H9 (cell line): ENCODE data around the gene IFT57. TPM values are rescaled to one million over a fixed set of nuclear protein-coding genes. Genes with fewer than 3 reads are reported as not detected.

Experiments used
- DNase-seq: peaks from one replicate; pipeline ENCODE4 v3.0.0-alpha.2; 2017
- H2AFZ ChIP-seq: one replicate; pipeline ENCODE4 v1.6.1; 2013; ENCODE audit warnings: mild to moderate bottlenecking, low read length, control low read depth, moderate library complexity
- H2AK5ac ChIP-seq: 2 replicates; pipeline ENCODE4 v1.6.1; 2013; ENCODE audit warnings: low read length, control low read depth, mixed read lengths; ENCODE audit not compliant: insufficient read length
- H2BK120ac ChIP-seq: one replicate; pipeline ENCODE4 v1.6.1; 2013; ENCODE audit warnings: low read depth, mild to moderate bottlenecking, low read length, control low read depth, inconsistent platforms; ENCODE audit not compliant: poor library complexity, severe bottlenecking
- H2BK12ac ChIP-seq: 2 replicates; pipeline ENCODE4 v1.6.1; 2013; ENCODE audit warnings: low read length, control low read depth, mixed read lengths, low read depth; ENCODE audit not compliant: insufficient read length
- H2BK15ac ChIP-seq: 2 replicates; pipeline ENCODE4 v1.6.1; 2013; ENCODE audit warnings: low read depth, low read length, control low read depth
- H2BK20ac ChIP-seq: one replicate; pipeline ENCODE4 v1.6.1; 2013; ENCODE audit warnings: low read depth, mild to moderate bottlenecking, low read length, control low read depth, inconsistent platforms; ENCODE audit not compliant: poor library complexity, severe bottlenecking
- H2BK5ac ChIP-seq: 2 replicates; pipeline ENCODE4 v1.6.1; 2013; ENCODE audit warnings: low read length, control low read depth, mixed read lengths; ENCODE audit not compliant: insufficient read length
- H3K14ac ChIP-seq: 2 replicates; pipeline ENCODE4 v1.6.1; 2013; ENCODE audit warnings: low read length, control low read depth; ENCODE audit not compliant: insufficient read depth
- H3K18ac ChIP-seq: 2 replicates; pipeline ENCODE4 v1.6.1; 2013; ENCODE audit warnings: low read depth, mild to moderate bottlenecking, mixed read lengths, low read length, control low read depth; ENCODE audit not compliant: insufficient read length
- H3K23ac ChIP-seq: 2 replicates; pipeline ENCODE4 v1.6.1; 2013; ENCODE audit warnings: low read length, control low read depth, mixed read lengths, low read depth; ENCODE audit not compliant: insufficient read length
- H3K23me2 ChIP-seq: 2 replicates; pipeline ENCODE4 v1.6.1; 2013; ENCODE audit warnings: low read depth, mild to moderate bottlenecking, mixed read lengths, low read length, control low read depth; ENCODE audit not compliant: insufficient read length, poor library complexity, severe bottlenecking
- H3K27ac ChIP-seq: 2 replicates; pipeline ENCODE4 v1.5.1; 2013; ENCODE audit warnings: low read length, control low read depth, mixed read lengths, low read depth; ENCODE audit not compliant: insufficient read length
- H3K27me3 ChIP-seq: 2 replicates; pipeline ENCODE4 v1.6.1; 2013; ENCODE audit warnings: low read length, control low read depth, inconsistent platforms; ENCODE audit not compliant: insufficient read depth
- H3K4ac ChIP-seq: 2 replicates; pipeline ENCODE4 v1.6.1; 2013; ENCODE audit warnings: low read depth, mild to moderate bottlenecking, control low read depth, inconsistent platforms, low read length, moderate library complexity
- H3K4me1 ChIP-seq: 2 replicates; pipeline ENCODE4 v1.6.1; 2013; ENCODE audit warnings: low read length, control low read depth, inconsistent platforms; ENCODE audit not compliant: insufficient read depth
- H3K4me2 ChIP-seq: 2 replicates; pipeline ENCODE4 v1.6.1; 2013; ENCODE audit warnings: low read length, control low read depth, mixed read lengths; ENCODE audit not compliant: insufficient read length, insufficient read depth
- H3K56ac ChIP-seq: 2 replicates; pipeline ENCODE4 v1.6.1; 2013; ENCODE audit warnings: low read depth, mild to moderate bottlenecking, mixed read lengths, low read length, control low read depth; ENCODE audit not compliant: insufficient read length
- H3K79me1 ChIP-seq: 2 replicates; pipeline ENCODE4 v1.6.1; 2013; ENCODE audit warnings: low read depth, mild to moderate bottlenecking, moderate library complexity, low read length, control low read depth, inconsistent platforms; ENCODE audit not compliant: insufficient read depth, poor library complexity, severe bottlenecking
- H3K79me2 ChIP-seq: 2 replicates; pipeline ENCODE4 v1.6.1; 2013; ENCODE audit warnings: low read length, control low read depth, inconsistent platforms; ENCODE audit not compliant: insufficient read depth
- H3K9ac ChIP-seq: 2 replicates; pipeline ENCODE4 v1.6.1; 2013; ENCODE audit warnings: low read length, control low read depth, mixed read lengths; ENCODE audit not compliant: insufficient read length; ENCODE audit errors: extremely low read depth
- H3K9me3 ChIP-seq: one replicate; pipeline ENCODE4 v1.6.1; 2013; ENCODE audit warnings: low read depth, low read length, inconsistent platforms; ENCODE audit not compliant: control insufficient read depth
- H3T11ph ChIP-seq: one replicate; pipeline ENCODE4 v1.6.1; 2013; ENCODE audit warnings: mild to moderate bottlenecking, low read length, control low read depth, inconsistent platforms
- H4K20me1 ChIP-seq: one replicate; pipeline ENCODE4 v1.6.1; 2013; ENCODE audit not compliant: control insufficient read depth, insufficient read length, insufficient read depth
- H4K5ac ChIP-seq: 2 replicates; pipeline ENCODE4 v1.6.1; 2013; ENCODE audit warnings: low read depth, mild to moderate bottlenecking, mixed read lengths, low read length, control low read depth; ENCODE audit not compliant: insufficient read length
- H4K8ac ChIP-seq: replicated peaks from 2 replicates; pipeline ENCODE4 v1.6.1; 2013; ENCODE audit warnings: low read length, control low read depth, mixed read lengths, low read depth; ENCODE audit not compliant: insufficient read length
- H4K91ac ChIP-seq: 2 replicates; pipeline ENCODE4 v1.6.1; 2013; ENCODE audit warnings: low read depth, mild to moderate bottlenecking, moderate library complexity, mixed read lengths, low read length, control low read depth; ENCODE audit not compliant: insufficient read length
- H3K27ac Mint-ChIP-seq, 3 experiments: 2 replicates in 2 of 3; 3 replicates in 1 of 3; pipeline ENCODE4 v1.8.0; 2020 to 2021; ENCODE audit warnings: mixed read lengths in 3 of 3, mild to moderate bottlenecking in 1 of 3, moderate library complexity in 1 of 3
- H3K27me3 Mint-ChIP-seq: 2 replicates; pipeline ENCODE4 v1.8.0; 2021; ENCODE audit warnings: low read depth, mild to moderate bottlenecking, moderate library complexity, mixed read lengths
- H3K36me3 Mint-ChIP-seq, 3 experiments: 2 replicates in 2 of 3; 3 replicates in 1 of 3; pipeline ENCODE4 v1.8.0; 2020 to 2021; ENCODE audit warnings: low read depth in 3 of 3, mixed read lengths in 3 of 3; ENCODE audit not compliant: insufficient read depth in 1 of 3
- H3K4me1 Mint-ChIP-seq, 2 experiments: 2 replicates each; pipeline ENCODE4 v1.8.0; 2020; ENCODE audit warnings: mixed read lengths in 2 of 2
- H3K4me3 Mint-ChIP-seq, 2 experiments: 2 replicates in 1 of 2; 3 replicates in 1 of 2; pipeline ENCODE4 v1.8.0; 2020 to 2021; ENCODE audit warnings: mild to moderate bottlenecking in 2 of 2, mixed read lengths in 2 of 2, moderate library complexity in 1 of 2
- H3K9me3 Mint-ChIP-seq, 2 experiments: 2 replicates in 1 of 2; 3 replicates in 1 of 2; pipeline ENCODE4 v1.8.0; 2020; ENCODE audit warnings: mild to moderate bottlenecking in 2 of 2, mixed read lengths in 2 of 2, moderate library complexity in 1 of 2
- total RNA-seq: library from RNA; stranded (reverse); gene quantifications from 2 replicates; pipeline ENCODE4 v1.2.1, GENCODE V29; 2021
- TF ChIP-seq, protein P1 (sequence below): fragments of 200-600 bp; sonication (generic); conservative IDR thresholded peaks from 3 replicates; pipeline ENCODE4 v1.8.0; 2021; ENCODE audit warnings: antibody characterized with exemption, mild to moderate bottlenecking

Gene IFT57
- total RNA-seq, 1 experiment from 2014 or later, result 21.4 TPM

DNA sequence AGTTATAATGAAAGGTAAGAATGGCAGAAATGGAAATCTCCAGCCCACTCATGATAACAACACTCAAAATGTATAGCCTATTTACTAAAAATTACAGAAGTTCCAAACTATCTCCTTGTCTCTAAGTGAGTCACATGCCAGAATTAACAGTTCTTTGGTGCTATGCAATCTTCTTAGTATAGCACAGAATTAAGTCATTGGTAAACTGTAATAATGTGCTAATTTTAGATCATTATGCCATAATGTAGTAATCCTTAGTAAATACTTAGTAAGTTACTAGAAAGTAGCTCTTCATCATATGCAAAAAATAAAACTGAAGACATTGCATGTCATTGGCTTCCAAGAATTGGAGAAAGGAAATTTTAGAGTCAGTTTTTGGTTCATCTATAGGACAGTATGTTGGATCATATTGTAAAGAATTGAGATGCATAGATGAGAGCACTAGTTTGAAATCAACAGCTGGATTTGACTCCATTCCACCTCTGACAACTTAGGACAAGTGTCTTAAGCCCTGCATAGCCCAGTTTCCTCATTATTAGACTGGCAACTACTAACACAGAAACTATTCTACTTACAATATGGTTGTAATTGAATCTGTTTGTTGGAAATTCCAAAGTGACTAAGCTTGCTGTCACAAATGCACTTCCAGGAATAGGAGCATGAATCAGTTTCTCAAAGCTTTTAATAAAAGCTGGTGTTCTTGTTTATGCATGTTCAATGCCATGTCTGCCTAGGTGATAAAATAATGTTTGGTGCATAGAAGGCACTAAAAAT lies 91.3 kb downstream of the IFT57 start:
- no peaks in the 10 kb centered on the region for H4K20me1 ChIP-seq
- H3K9me3 Mint-ChIP-seq, result no peaks in the 10 kb centered on the region; a peak in 1 of 5 replicates
- TF ChIP-seq, protein P1, sequence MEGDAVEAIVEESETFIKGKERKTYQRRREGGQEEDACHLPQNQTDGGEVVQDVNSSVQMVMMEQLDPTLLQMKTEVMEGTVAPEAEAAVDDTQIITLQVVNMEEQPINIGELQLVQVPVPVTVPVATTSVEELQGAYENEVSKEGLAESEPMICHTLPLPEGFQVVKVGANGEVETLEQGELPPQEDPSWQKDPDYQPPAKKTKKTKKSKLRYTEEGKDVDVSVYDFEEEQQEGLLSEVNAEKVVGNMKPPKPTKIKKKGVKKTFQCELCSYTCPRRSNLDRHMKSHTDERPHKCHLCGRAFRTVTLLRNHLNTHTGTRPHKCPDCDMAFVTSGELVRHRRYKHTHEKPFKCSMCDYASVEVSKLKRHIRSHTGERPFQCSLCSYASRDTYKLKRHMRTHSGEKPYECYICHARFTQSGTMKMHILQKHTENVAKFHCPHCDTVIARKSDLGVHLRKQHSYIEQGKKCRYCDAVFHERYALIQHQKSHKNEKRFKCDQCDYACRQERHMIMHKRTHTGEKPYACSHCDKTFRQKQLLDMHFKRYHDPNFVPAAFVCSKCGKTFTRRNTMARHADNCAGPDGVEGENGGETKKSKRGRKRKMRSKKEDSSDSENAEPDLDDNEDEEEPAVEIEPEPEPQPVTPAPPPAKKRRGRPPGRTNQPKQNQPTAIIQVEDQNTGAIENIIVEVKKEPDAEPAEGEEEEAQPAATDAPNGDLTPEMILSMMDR, result no peak
- no peak overlapping the region for H3K23ac ChIP-seq
- H2BK5ac ChIP-seq, result no peak overlapping the region
- H2BK120ac ChIP-seq, result no peak overlapping the region
- H3K27ac ChIP-seq, result no peak overlapping the region
- H3K27me3 ChIP-seq, result no peaks in the 10 kb centered on the region
- no peaks in the 10 kb centered on the region for H3K9me3 ChIP-seq
- H3K9ac ChIP-seq, result no peak overlapping the region
- no peak overlapping the region for H3K4ac ChIP-seq
- no peak overlapping the region for H3K14ac ChIP-seq
- no peak overlapping the region for H2BK15ac ChIP-seq
- H3K23me2 ChIP-seq, result no peaks in the 10 kb centered on the region
- H3K79me2 ChIP-seq, result no peaks in the 10 kb centered on the region
- H4K91ac ChIP-seq, result no peak overlapping the region
- no peak for DNase-seq
- no peaks in the 10 kb centered on the region for H3K79me1 ChIP-seq
- H3K27ac Mint-ChIP-seq, result no peak overlapping the region
- H3K27me3 Mint-ChIP-seq, result no peaks in the 10 kb centered on the region
- no peak overlapping the region for H2AFZ ChIP-seq
- no peak overlapping the region for H3K4me3 Mint-ChIP-seq
- H4K5ac ChIP-seq, result no peak overlapping the region
- H4K8ac ChIP-seq, result no peak overlapping the region
- H3K36me3 Mint-ChIP-seq, result no peaks in the 10 kb centered on the region
- no peak overlapping the region for H3T11ph ChIP-seq
- H3K4me1 Mint-ChIP-seq, result no peaks in the 10 kb centered on the region
- H3K4me2 ChIP-seq, result no peak overlapping the region
- H3K18ac ChIP-seq, result no peak overlapping the region
- H2BK12ac ChIP-seq, result no peak overlapping the region
- H2BK20ac ChIP-seq, result no peak overlapping the region
- no peak overlapping the region for H3K56ac ChIP-seq
- no peaks in the 10 kb centered on the region for H3K4me1 ChIP-seq
- H2AK5ac ChIP-seq, result no peak overlapping the region
